K562 (cell line): ENCODE data around the gene TMEM132D. TPM values are rescaled to one million over a fixed set of nuclear protein-coding genes. Genes with fewer than 3 reads are reported as not detected.

ENCODE experiments used
- ATAC-seq: fragments of 200-7000 bp; cut with Tn5 transposase; 3 replicates; pipeline ENCODE4 v1.9.1; 2020; ENCODE audit warnings: moderate library complexity
- BruUV-seq: library from RNA; stranded (reverse); fragments of 400-500 nt; replicated peaks from 2 replicates; lab custom pipeline; 2021; lab: Mats Ljungman, UMichigan
- CTCF ChIA-PET: fragments of 300-600 bp; formaldehyde crosslinking; extraction: SDS; loops from one replicate; lab custom pipeline; 2021; ENCODE audit warnings: low intra/inter-chr PET ratio; lab: Yijun Ruan, JAX
- POLR2A ChIA-PET: fragments of 300-600, 350-650 bp; sonication (Branson Sonifier 250); formaldehyde crosslinking; extraction: SDS; loops from one replicate; lab custom pipeline; 2021; ENCODE audit warnings: antibody characterized with exemption, inconsistent platforms; lab: Yijun Ruan, JAX
- DNase-seq, 4 experiments: peaks; one replicate each; pipeline versions ENCODE4 v3.0.0 to v3.0.0-alpha.2; 2011 to 2018; ENCODE audit warnings: low spot score in 3 of 4, mixed read lengths in 3 of 4; ENCODE audit errors: extremely low read depth in 1 of 4
- FAIRE-seq: peaks from 2 replicates; lab custom pipeline; 2011; peaks lifted over from hg19 to GRCh38; lab: Jason Lieb, UNC
- H2AFZ ChIP-seq: 2 replicates; pipeline ENCODE4 v1.6.0; 2011; ENCODE audit warnings: low read depth, low read length, control low read depth, inconsistent platforms
- H3K27ac ChIP-seq: fragments of 200-600 bp; 3 replicates; pipeline ENCODE4 v1.8.0; 2011; ENCODE audit warnings: low read depth, mild to moderate bottlenecking, control low read depth, inconsistent platforms, low read length, moderate library complexity, mixed read lengths; ENCODE audit errors: extremely low read depth
- H3K27me3 ChIP-seq, 2 experiments: fragments of 300-600 bp in 1 of 2; 2 replicates in 1 of 2; 3 replicates in 1 of 2; pipeline versions ENCODE4 v1.6.0 to v1.8.0; 2011; ENCODE audit warnings: inconsistent platforms in 2 of 2, low read length in 2 of 2, mild to moderate bottlenecking in 1 of 2, mixed read lengths in 1 of 2, moderate library complexity in 1 of 2; ENCODE audit not compliant: control insufficient read depth in 2 of 2, insufficient read depth in 2 of 2
- H3K36me3 ChIP-seq: fragments of 300-600 bp; 3 replicates; pipeline ENCODE4 v1.8.0; 2011; ENCODE audit warnings: mild to moderate bottlenecking, low read length, inconsistent platforms; ENCODE audit not compliant: control insufficient read depth, insufficient read depth
- H3K4me1 ChIP-seq, 2 experiments: fragments of 200-600 bp in 1 of 2; replicated peaks in 1 of 2; 2 replicates in 1 of 2; 3 replicates in 1 of 2; pipeline versions ENCODE4 v1.5.1 to v1.8.0; 2011; ENCODE audit warnings: inconsistent platforms in 2 of 2, low read length in 2 of 2, mild to moderate bottlenecking in 1 of 2, mixed read lengths in 1 of 2, moderate library complexity in 1 of 2; ENCODE audit not compliant: control insufficient read depth in 2 of 2, insufficient read depth in 2 of 2
- H3K4me2 ChIP-seq: 2 replicates; pipeline ENCODE4 v1.6.1; 2011; ENCODE audit warnings: low read length, control low read depth, inconsistent platforms, mixed read lengths; ENCODE audit not compliant: insufficient read depth
- H3K4me3 ChIP-seq: fragments of 200-600 bp; sonication (generic), shearing (Covaris generic); 2 replicates; pipeline ENCODE4 v1.5.1; 2016; ENCODE audit warnings: control low read depth, inconsistent platforms
- H3K79me2 ChIP-seq: fragments of 200-600 bp; 3 replicates; pipeline ENCODE4 v1.8.0; 2011; ENCODE audit warnings: low read length, inconsistent platforms; ENCODE audit not compliant: control insufficient read depth, insufficient read depth
- H3K9ac ChIP-seq, 2 experiments: 2 replicates each; pipeline versions ENCODE4 v1.6.0 to v1.6.1; 2011; ENCODE audit warnings: low read depth in 2 of 2, low read length in 2 of 2, control low read depth in 1 of 2, inconsistent platforms in 1 of 2, mild to moderate bottlenecking in 1 of 2, mixed read lengths in 1 of 2; ENCODE audit not compliant: insufficient read depth in 1 of 2
- H3K9me1 ChIP-seq: one replicate; pipeline ENCODE4 v1.6.0; 2011; ENCODE audit warnings: inconsistent platforms, mild to moderate bottlenecking, low read length, moderate library complexity; ENCODE audit not compliant: control insufficient read depth, insufficient read depth
- H3K9me3 ChIP-seq: replicated peaks from 2 replicates; pipeline ENCODE4 v1.5.1; 2011; ENCODE audit warnings: low read depth, low read length, inconsistent platforms; ENCODE audit not compliant: control insufficient read depth, insufficient read depth
- H4K20me1 ChIP-seq: replicated peaks from 2 replicates; pipeline ENCODE4 v1.6.1; 2011; ENCODE audit warnings: low read length, inconsistent platforms, mixed read lengths; ENCODE audit not compliant: control insufficient read depth, insufficient read depth
- ARID2 ChIP-seq: fragments of 450-650 bp; IDR thresholded peaks from 2 replicates; pipeline ENCODE4 v1.6.1; 2017; ENCODE audit warnings: antibody characterized with exemption, mild to moderate bottlenecking
- CEBPG ChIP-seq, 3 experiments: fragments of 200-800 bp in 1 of 3; sonication (Bioruptor generic) in 1 of 3; sonication (generic) in 1 of 3; formaldehyde crosslinking in 1 of 3; IDR thresholded peaks in 2 of 3; conservative IDR thresholded peaks in 1 of 3; 2 replicates each; pipeline versions ENCODE4 v1.6.1 to v1.8.0; 2016 to 2022; ENCODE audit warnings: missing compliant biosample characterization in 2 of 3, missing genetic modification characterization in 2 of 3, mild to moderate bottlenecking in 1 of 3, missing genetic modification reagents in 1 of 3
- DIDO1 ChIP-seq: fragments of 450-650 bp; IDR thresholded peaks from 2 replicates; pipeline ENCODE4 v1.6.1; 2016; ENCODE audit warnings: low read depth, missing biosample characterization, missing genetic modification characterization
- GATA2 ChIP-seq: sonication (generic); formaldehyde crosslinking; IDR thresholded peaks from 2 replicates; pipeline ENCODE4 v1.4.0; 2020; ENCODE audit warnings: mild to moderate bottlenecking, missing genetic modification reagents
- GATAD2A ChIP-seq: fragments of 450-650 bp; IDR thresholded peaks from 2 replicates; pipeline ENCODE4 v1.6.1; 2017
- JUN ChIP-seq, 2 experiments: sonication (generic) in 1 of 2; formaldehyde crosslinking in 1 of 2; IDR thresholded peaks; 2 replicates each; pipeline versions ENCODE4 v1.6.1 to v1.8.0; 2012 to 2022; ENCODE audit warnings: borderline replicate concordance in 2 of 2, mild to moderate bottlenecking in 2 of 2, improper control_type of control experiment in 1 of 2, low read depth in 1 of 2, low read length in 1 of 2, missing genetic modification reagents in 1 of 2
- NCOA1 ChIP-seq: fragments of 450-650 bp; IDR thresholded peaks from 2 replicates; pipeline ENCODE4 v1.6.1; 2016; ENCODE audit warnings: low read depth
- NELFE ChIP-seq: IDR thresholded peaks from 2 replicates; pipeline ENCODE4 v1.6.1; 2011; ENCODE audit warnings: mild to moderate bottlenecking; ENCODE audit not compliant: insufficient read depth, insufficient read length
- NUFIP1 ChIP-seq: fragments of 450-650 bp; IDR thresholded peaks from 2 replicates; pipeline ENCODE4 v1.6.1; 2018; ENCODE audit not compliant: partially characterized antibody
- PATZ1 ChIP-seq: fragments of 250-450 bp; sonication (Bioruptor Pico); IDR thresholded peaks from 2 replicates; pipeline ENCODE4 v1.5.0; 2020; ENCODE audit warnings: mild to moderate bottlenecking, borderline replicate concordance
- PHF20 ChIP-seq: fragments of 450-650 bp; IDR thresholded peaks from 2 replicates; pipeline ENCODE4 v1.6.1; 2018; ENCODE audit not compliant: partially characterized antibody
- SMARCA5 ChIP-seq: fragments of 450-650 bp; IDR thresholded peaks from 2 replicates; pipeline ENCODE4 v1.6.1; 2016
- TEAD1 ChIP-seq, 2 experiments: fragments of 450-650 bp in 1 of 2; sonication (generic) in 1 of 2; formaldehyde crosslinking; IDR thresholded peaks; 2 replicates each; pipeline versions ENCODE4 v1.4.0 to v1.8.0; 2020 to 2022; ENCODE audit warnings: mild to moderate bottlenecking in 2 of 2, missing genetic modification reagents in 1 of 2
- ZNF354B ChIP-seq: fragments of 250-450 bp; sonication (Bioruptor Pico); IDR thresholded peaks from 2 replicates; pipeline ENCODE4 v1.4.0; 2020
- ZNF57 ChIP-seq: fragments of 450-650 bp; formaldehyde crosslinking; IDR thresholded peaks from 2 replicates; pipeline ENCODE4 v1.4.0; 2020; ENCODE audit warnings: mild to moderate bottlenecking, moderate library complexity
- ZZZ3 ChIP-seq: fragments of 450-650 bp; IDR thresholded peaks from 2 replicates; pipeline ENCODE4 v1.6.1; 2016; ENCODE audit warnings: antibody characterized with exemption, mild to moderate bottlenecking, moderate library complexity
- WGBS: fragments of 100-300 bp; shearing (Covaris generic); methylation state at CpG from one replicate; pipeline ENCODE4 v1.1.6; 2016; ENCODE audit warnings: low coverage, mixed read lengths; ENCODE audit not compliant: insufficient coverage; ENCODE audit errors: missing lambda C conversion rate; 5-methylcytosine and 5-hydroxymethylcytosine counted together
- in situ Hi-C: fragments of 300-500 bp; cut with MboI; formaldehyde crosslinking; loops from 4 replicates; pipeline ENCODE4 v1.15.0; 2018; ENCODE audit warnings: inconsistent platforms, mixed read lengths
- intact Hi-C: fragments of 100-400 bp; cut with micrococcal nuclease; formaldehyde crosslinking; loops from 2 replicates; pipeline ENCODE4 v1.14.2; 2022
- polyA plus RNA-seq, 8 experiments: library from polyadenylated mRNA; depleted of rRNA in 4 of 8; stranded (reverse) in 5 of 8; unstranded in 3 of 8; fragments of >200 nt; fragmentation: Nextera tagmentation in 2 of 8; fragmentation: Illumina TruSeq in 1 of 8; extraction: Ambion mirVana in 2 of 8; extraction: Trizol in 1 of 8; gene quantifications; 2 replicates each; pipeline versions ENCODE4 v1.2.1 to v1.2.3, GENCODE V29; 2011 to 2014; ENCODE audit warnings: inconsistent platforms in 1 of 8, missing spikeins in 1 of 8
- total RNA-seq, 7 experiments: library from RNA; depleted of rRNA in 6 of 7; stranded (reverse); fragments of >200 nt in 6 of 7; fragmentation: Illumina TruSeq in 2 of 7; extraction: Trizol in 2 of 7; gene quantifications; 2 replicates each; pipeline versions ENCODE4 v1.2.1 to v1.2.3, GENCODE V29; 2011 to 2021; ENCODE audit warnings: low replicate concordance in 1 of 7

The TMEM132D gene
- total and polyA plus RNA-seq, 9 of the 15 experiments (the other 6 are each of a cell fraction or from before 2014, with no cell fraction given) = not detected

DNA sequence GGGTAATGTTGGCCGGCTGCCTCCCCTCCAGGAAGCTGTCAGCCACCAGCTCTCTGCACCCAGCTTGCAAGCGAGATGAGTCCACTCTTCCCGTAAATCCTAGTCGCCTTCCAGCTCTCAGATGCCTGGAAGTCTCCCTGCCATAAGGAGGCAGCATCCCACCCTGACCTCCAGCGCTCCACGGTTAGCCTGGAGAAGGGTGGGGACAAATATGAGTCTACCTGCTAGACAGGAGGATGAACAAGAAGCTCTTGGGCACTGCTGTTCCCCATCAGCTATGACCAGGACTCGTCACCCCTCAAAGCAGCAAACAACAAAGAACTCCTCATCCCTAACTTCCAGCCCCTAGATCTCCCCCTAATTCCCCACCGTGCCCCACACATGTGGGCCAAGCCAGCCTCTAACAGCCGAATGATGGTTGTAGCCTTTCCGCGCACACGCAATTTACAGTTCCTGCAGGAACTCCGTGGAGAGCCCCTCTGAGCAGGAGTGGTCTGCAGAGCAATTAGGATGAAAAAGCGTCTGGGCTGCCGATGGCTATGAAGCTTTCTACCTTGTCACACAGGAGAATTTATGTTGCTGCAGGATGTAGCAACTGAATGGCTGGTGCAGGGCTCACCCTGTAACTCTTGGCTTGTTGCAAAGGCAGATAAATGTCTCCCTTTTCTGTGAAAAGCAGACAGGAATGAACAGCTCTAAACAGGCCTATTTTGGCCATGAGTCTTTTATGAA, 869.1 kb downstream of the TMEM132D start:
- H4K20me1 ChIP-seq = no peaks in the 10 kb centered on the region
- FAIRE-seq = no peak
- DNase-seq = no peak

More for the DNA sequence above, 869.1 kb downstream of the TMEM132D start:
- intact Hi-C loops = no loop called here
- CTCF ChIA-PET = no interaction called here
- in situ Hi-C loops = no loop called here
- BruUV-seq = no TSS peak
- no peak overlapping the region for H3K9ac ChIP-seq
- peaks cover 0 to 38% of the 10 kb centered on the region in 2 experiments; a peak in 2 of 5 replicates for H3K27me3 ChIP-seq
- H3K9me3 ChIP-seq = no peaks in the 10 kb centered on the region
- no peaks in the 10 kb centered on the region for H3K79me2 ChIP-seq
- no peak overlapping the region for H3K27ac ChIP-seq
- TF ChIP-seq JUN (IDR thresholded peaks at IDR 0.05; ENCODE audit: borderline replicate concordance, low read depth, low read length) = no peak
- no peak for TF ChIP-seq JUN (CRISPR knock-in tag; IDR thresholded peaks at IDR 0.05; ENCODE audit: borderline replicate concordance)
- TF ChIP-seq SMARCA5 = no peak
- no peak for TF ChIP-seq TEAD1 (CRISPR knock-in tag; IDR thresholded peaks at IDR 0.05)
- TF ChIP-seq PHF20 = no peak
- TF ChIP-seq PATZ1 = no peak
- TF ChIP-seq NELFE = no peak
- no peak for TF ChIP-seq GATAD2A
- no peak for TF ChIP-seq NUFIP1
- TF ChIP-seq ZZZ3 = no peak
- no peak for TF ChIP-seq ZNF354B (CRISPR knock-in tag)
- no peak for TF ChIP-seq CEBPG (CRISPR knock-in tag; IDR thresholded peaks at IDR 0.05)
- TF ChIP-seq CEBPG (tag; conservative IDR thresholded peaks at IDR 0.05 in 1 of 2, IDR thresholded peaks at IDR 0.05 in 1 of 2) = no peak
- no peak for TF ChIP-seq DIDO1 (tag)
- no peak for TF ChIP-seq NCOA1
- TF ChIP-seq GATA2 (CRISPR knock-in tag) = no peak
- no peak for TF ChIP-seq ARID2
- no peak for TF ChIP-seq ZNF57 (CRISPR knock-in tag)
- WGBS = 3% methylated on average over 15 of the region's 15 CpGs
- no peak overlapping the region for H3K4me3 ChIP-seq
- H3K4me1 ChIP-seq = no peaks in the 10 kb centered on the region
- H3K36me3 ChIP-seq = no peaks in the 10 kb centered on the region
- H3K9me1 ChIP-seq = no peaks in the 10 kb centered on the region
- ATAC-seq = no peak
- no peak overlapping the region for H2AFZ ChIP-seq
- POLR2A ChIA-PET = interaction anchor here (0.5 to 0.6 kb wide), 2 partner anchors 64 to 497 kb away, joined by 3 read pairs; no protein-coding TSS in a partner anchor
- no peak overlapping the region for H3K4me2 ChIP-seq
